Measurements from ENCODE around the gene SPATS2L. TPM values are rescaled to one million over a fixed set of nuclear protein-coding genes. Genes with fewer than 3 reads are reported as not detected.

The SPATS2L gene
- total RNA-seq, 1 experiment from 2014 or later: 174 TPM

DNA sequence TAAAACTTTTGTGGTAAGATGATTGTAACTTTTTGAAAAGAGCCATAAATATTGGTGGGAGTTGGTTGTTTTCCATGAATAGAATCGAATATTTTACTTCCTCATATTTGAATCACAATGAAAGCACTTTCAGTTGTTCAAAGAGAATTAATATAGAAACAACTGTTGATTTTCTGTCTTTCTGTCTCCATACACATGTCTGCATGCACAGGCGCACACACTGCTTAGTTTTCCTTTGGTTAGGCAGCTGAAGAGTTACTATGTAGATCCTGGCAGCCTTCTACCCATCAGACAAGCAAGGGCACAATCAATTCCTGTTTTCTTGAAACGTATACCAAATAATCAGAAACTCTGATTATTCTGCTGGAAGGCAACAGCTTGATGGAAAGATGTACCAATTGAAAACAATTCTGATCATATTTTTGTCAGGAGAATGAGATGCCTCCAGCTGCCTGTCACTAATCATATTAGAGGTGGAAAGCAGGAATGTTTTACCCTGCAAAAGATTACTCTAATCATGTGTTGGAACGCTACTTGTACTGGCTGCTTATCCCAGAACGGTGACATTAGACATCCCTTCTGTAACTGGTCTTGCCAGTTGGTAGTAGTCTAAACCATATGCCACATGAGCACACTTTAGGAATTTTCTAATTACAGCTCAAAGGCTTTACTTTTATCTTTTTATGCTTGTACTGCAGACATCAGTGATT lies 24.0 kb downstream of the SPATS2L start:
- ChIA-PET CTCF (no interaction called here), POLR2A (ENCODE audit: unreplicated experiment) (no interaction called here)
- Histone ChIP-seq H3K9me3 (ENCODE audit: low read length) (no peaks in the 10 kb centered on the region), H3K27ac (ENCODE audit: low read length) (no peak overlapping the region), H3K27me3 (ENCODE audit: low read length) (no peaks in the 10 kb centered on the region), H3K79me2 (ENCODE audit: low read length) (peaks cover 84% of the 10 kb centered on the region), H3K36me3 (ENCODE audit: low read depth, low read length) (peaks cover 36% of the 10 kb centered on the region), H4K20me1 (ENCODE audit: low read length) (peaks cover 8% of the 10 kb centered on the region; the same call in 1 of the 2 replicates), H3F3A (ENCODE audit: low read length, unreplicated experiment) (no peaks in the 10 kb centered on the region), H3K4me1 (ENCODE audit: insufficient read depth, low read length) (peaks cover 7% of the 10 kb centered on the region), H3K9me2 (replicated peaks; ENCODE audit: low read length) (no peaks in the 10 kb centered on the region), H3K4me3 (ENCODE audit: low read length) (no peak overlapping the region), H3K9ac (ENCODE audit: low read length) (no peak overlapping the region), H3K4me2 (ENCODE audit: low read length) (no peak overlapping the region), H2AFZ (ENCODE audit: low read length) (no peak overlapping the region)
- BruUV-seq (replicated peaks): TSS peak; percentile 15
- TF ChIP-seq, protein P1, sequence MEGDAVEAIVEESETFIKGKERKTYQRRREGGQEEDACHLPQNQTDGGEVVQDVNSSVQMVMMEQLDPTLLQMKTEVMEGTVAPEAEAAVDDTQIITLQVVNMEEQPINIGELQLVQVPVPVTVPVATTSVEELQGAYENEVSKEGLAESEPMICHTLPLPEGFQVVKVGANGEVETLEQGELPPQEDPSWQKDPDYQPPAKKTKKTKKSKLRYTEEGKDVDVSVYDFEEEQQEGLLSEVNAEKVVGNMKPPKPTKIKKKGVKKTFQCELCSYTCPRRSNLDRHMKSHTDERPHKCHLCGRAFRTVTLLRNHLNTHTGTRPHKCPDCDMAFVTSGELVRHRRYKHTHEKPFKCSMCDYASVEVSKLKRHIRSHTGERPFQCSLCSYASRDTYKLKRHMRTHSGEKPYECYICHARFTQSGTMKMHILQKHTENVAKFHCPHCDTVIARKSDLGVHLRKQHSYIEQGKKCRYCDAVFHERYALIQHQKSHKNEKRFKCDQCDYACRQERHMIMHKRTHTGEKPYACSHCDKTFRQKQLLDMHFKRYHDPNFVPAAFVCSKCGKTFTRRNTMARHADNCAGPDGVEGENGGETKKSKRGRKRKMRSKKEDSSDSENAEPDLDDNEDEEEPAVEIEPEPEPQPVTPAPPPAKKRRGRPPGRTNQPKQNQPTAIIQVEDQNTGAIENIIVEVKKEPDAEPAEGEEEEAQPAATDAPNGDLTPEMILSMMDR (conservative IDR thresholded peaks at IDR 0.05; ENCODE audit: low read depth, low read length): no peak
- TF ChIP-seq EZH2phosphoT487 (IDR thresholded peaks at IDR 0.05; ENCODE audit: borderline replicate concordance, low read length) (no peak), EZH2 (IDR thresholded peaks at IDR 0.05; ENCODE audit: low read length, unreplicated experiment) (no peak)
- ATAC-seq (no peak), DNase-seq (no peak)
- intact Hi-C loops (cut with micrococcal nuclease): no loop called here

DNA sequence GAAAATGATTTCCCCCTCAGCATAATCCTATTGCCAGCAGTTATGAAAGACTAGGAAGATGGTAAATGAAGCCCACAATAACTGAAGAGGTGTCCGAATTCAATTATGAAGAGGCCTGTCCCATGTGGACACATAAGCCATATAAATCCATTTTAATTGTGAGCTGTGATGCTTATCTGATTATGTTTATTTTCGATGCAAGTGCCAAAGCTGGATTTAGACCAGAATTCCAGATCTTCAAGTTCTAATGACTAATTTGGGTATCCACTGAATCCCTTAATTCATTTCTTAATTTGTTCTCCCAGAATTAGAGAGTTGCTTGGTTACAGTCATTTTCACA lies 24.5 kb downstream of the SPATS2L start:
- DNase-seq: no peak
- CTCF ChIA-PET: no interaction called here
- H3F3A ChIP-seq (ENCODE audit: low read length, unreplicated experiment): no peaks in the 10 kb centered on the region
- H3K9ac ChIP-seq (ENCODE audit: low read length): no peak overlapping the region
- POLR2A ChIA-PET (ENCODE audit: unreplicated experiment): no interaction called here
- no peak for ATAC-seq
- no peaks in the 10 kb centered on the region for H3K27me3 ChIP-seq (ENCODE audit: low read length)
- no peaks in the 10 kb centered on the region for H3K9me3 ChIP-seq (ENCODE audit: low read length)
- no peak overlapping the region for H2AFZ ChIP-seq (ENCODE audit: low read length)
- no peak overlapping the region for H3K4me3 ChIP-seq (ENCODE audit: low read length)
- H4K20me1 ChIP-seq (ENCODE audit: low read length): peaks cover 8% of the 10 kb centered on the region; the same call in 1 of the 2 replicates
- H3K36me3 ChIP-seq (ENCODE audit: low read depth, low read length): peaks cover 36% of the 10 kb centered on the region
- intact Hi-C loops (cut with micrococcal nuclease): no loop called here
- H3K9me2 ChIP-seq (replicated peaks; ENCODE audit: low read length): no peaks in the 10 kb centered on the region
- H3K79me2 ChIP-seq (ENCODE audit: low read length): peaks cover 84% of the 10 kb centered on the region
- H3K27ac ChIP-seq (ENCODE audit: low read length): no peak overlapping the region
- BruUV-seq (replicated peaks): no TSS peak
- TF ChIP-seq, protein P1 (conservative IDR thresholded peaks at IDR 0.05; ENCODE audit: low read depth, low read length): no peak
- TF ChIP-seq EZH2phosphoT487 (IDR thresholded peaks at IDR 0.05; ENCODE audit: borderline replicate concordance, low read length) (no peak), EZH2 (IDR thresholded peaks at IDR 0.05; ENCODE audit: low read length, unreplicated experiment) (no peak)
- peaks cover 12% of the 10 kb centered on the region for H3K4me1 ChIP-seq (ENCODE audit: insufficient read depth, low read length)
- no peak overlapping the region for H3K4me2 ChIP-seq (ENCODE audit: low read length)

DNA sequence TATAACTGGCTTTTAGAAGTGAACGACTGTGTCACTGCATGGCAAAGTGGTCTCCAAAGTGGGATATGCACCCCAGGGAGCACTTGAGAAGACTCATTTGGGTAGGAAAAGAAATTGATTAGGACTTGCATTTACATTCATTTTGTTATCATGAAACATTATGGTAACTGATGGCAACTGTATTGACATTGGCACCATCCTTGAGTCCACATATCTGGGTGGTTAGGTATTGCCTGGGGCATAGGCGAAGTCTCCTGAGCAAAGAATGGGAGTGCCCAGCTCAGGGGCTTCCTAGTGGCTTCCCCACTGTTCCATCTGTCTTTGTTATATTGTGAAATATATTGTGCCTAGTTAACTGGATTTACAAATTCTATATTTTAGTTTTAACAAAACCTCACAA lies 29.2 kb downstream of the SPATS2L start:
- peaks cover 84% of the 10 kb centered on the region for H3K79me2 ChIP-seq (ENCODE audit: low read length)

More for the DNA sequence above, 29.2 kb downstream of the SPATS2L start:
- no peaks in the 10 kb centered on the region for H3K9me3 ChIP-seq (ENCODE audit: low read length)
- peak overlapping the region; percentile 49 for H3K9ac ChIP-seq (ENCODE audit: low read length)
- no peaks in the 10 kb centered on the region for H3K27me3 ChIP-seq (ENCODE audit: low read length)
- intact Hi-C loops (cut with micrococcal nuclease): loop anchor here (2.0 kb wide), 2 partner anchors 19 to 69 kb away; no protein-coding TSS in a partner anchor
- ChIA-PET POLR2A (ENCODE audit: unreplicated experiment) (no interaction called here), CTCF (no interaction called here)
- H2AFZ ChIP-seq (ENCODE audit: low read length): no peak overlapping the region
- peak overlapping the region; percentile 83 for H3K27ac ChIP-seq (ENCODE audit: low read length)
- ATAC-seq (peak; percentile 89), DNase-seq (peak; percentile 90)
- no peak for TF ChIP-seq EZH2phosphoT487 (IDR thresholded peaks at IDR 0.05; ENCODE audit: borderline replicate concordance, low read length)
- TF ChIP-seq, protein P1 (conservative IDR thresholded peaks at IDR 0.05; ENCODE audit: low read depth, low read length): no peak
- no peak overlapping the region for H3K4me3 ChIP-seq (ENCODE audit: low read length)
- BruUV-seq (replicated peaks): no TSS peak
- H4K20me1 ChIP-seq (ENCODE audit: low read length): no peaks in the 10 kb centered on the region
- H3K9me2 ChIP-seq (replicated peaks; ENCODE audit: low read length): no peaks in the 10 kb centered on the region
- H3K4me1 ChIP-seq (ENCODE audit: insufficient read depth, low read length): peaks cover 30% of the 10 kb centered on the region
- H3K4me2 ChIP-seq (ENCODE audit: low read length): peak overlapping the region; percentile 64
- H3F3A ChIP-seq (ENCODE audit: low read length, unreplicated experiment): no peaks in the 10 kb centered on the region
- peaks cover 37% of the 10 kb centered on the region for H3K36me3 ChIP-seq (ENCODE audit: low read depth, low read length)
